Effector memory CD8-positive, alpha-beta T cell (primary cell): ENCODE data around the gene MLC1.

Experiments
- ATAC-seq: fragments of 150-1000 bp; cut with Tn5 transposase; replicated peaks from 2 replicates; pipeline ENCODE4 v1.10.0; 2021; ENCODE audit warnings: mild to moderate bottlenecking, moderate library complexity
- DNase-seq, 3 experiments: peaks; one replicate each; pipeline ENCODE4 v3.0.0; 2021
- H3K27ac Mint-ChIP-seq, 2 donors: one replicate each; pipeline ENCODE4 v1.8.0; 2022; ENCODE audit warnings: mild to moderate bottlenecking in 2 of 2, mixed read lengths in 2 of 2, moderate library complexity in 2 of 2
- H3K27me3 Mint-ChIP-seq, 2 donors: one replicate each; pipeline ENCODE4 v1.8.0; 2022; ENCODE audit warnings: mixed read lengths in 2 of 2
- H3K36me3 Mint-ChIP-seq: one replicate; pipeline ENCODE4 v1.8.0; 2022; ENCODE audit warnings: mild to moderate bottlenecking, moderate library complexity, mixed read lengths; ENCODE audit not compliant: insufficient read depth
- H3K4me1 Mint-ChIP-seq, 2 donors: one replicate each; pipeline ENCODE4 v1.8.0; 2022; ENCODE audit warnings: low read depth in 2 of 2, mixed read lengths in 2 of 2
- H3K4me3 Mint-ChIP-seq, 2 donors: one replicate each; pipeline ENCODE4 v1.8.0; 2022; ENCODE audit warnings: mild to moderate bottlenecking in 2 of 2, mixed read lengths in 2 of 2, moderate library complexity in 2 of 2
- H3K9me3 Mint-ChIP-seq, 2 donors: one replicate each; pipeline ENCODE4 v1.8.0; 2022; ENCODE audit warnings: mixed read lengths in 2 of 2

The MLC1 gene

GRCh38 chr22:50039669-50040443, 45.4 kb downstream of the MLC1 start:
- no peak for ATAC-seq
- DNase-seq = no peak
- no peaks in the 10 kb centered on the region for H3K36me3 Mint-ChIP-seq
- peaks cover 5 to 14% of the 10 kb centered on the region in 2 donors for H3K4me1 Mint-ChIP-seq
- peaks cover 0 to 1% of the 10 kb centered on the region in 2 donors for H3K9me3 Mint-ChIP-seq
- H3K27me3 Mint-ChIP-seq = peaks cover 26 to 38% of the 10 kb centered on the region in 2 donors
- no peak overlapping the region for H3K27ac Mint-ChIP-seq
- H3K4me3 Mint-ChIP-seq = no peak overlapping the region

- H3K27ac Mint-ChIP-seq = no peak overlapping the region
- ATAC-seq (no peak), DNase-seq (no peak)
- H3K9me3 Mint-ChIP-seq = peaks cover 0 to 1% of the 10 kb centered on the region in 2 donors
- H3K36me3 Mint-ChIP-seq = no peaks in the 10 kb centered on the region
- no peak overlapping the region for H3K4me3 Mint-ChIP-seq
- no peaks in the 10 kb centered on the region for H3K4me1 Mint-ChIP-seq
- H3K27me3 Mint-ChIP-seq = peaks cover 12 to 40% of the 10 kb centered on the region in 2 donors
These were observed 49.1 kb downstream of the MLC1 start for GRCh38 chr22:50035976-50036724.

- ATAC-seq (no peak), DNase-seq (no peak)
- peaks cover 0 to 1% of the 10 kb centered on the region in 2 donors for H3K9me3 Mint-ChIP-seq
- H3K27me3 Mint-ChIP-seq = peaks cover 9 to 43% of the 10 kb centered on the region in 2 donors
- H3K27ac Mint-ChIP-seq = no peak overlapping the region
- H3K36me3 Mint-ChIP-seq = no peaks in the 10 kb centered on the region
- no peak overlapping the region for H3K4me3 Mint-ChIP-seq
- no peaks in the 10 kb centered on the region for H3K4me1 Mint-ChIP-seq
These were observed 49.9 kb downstream of the MLC1 start for GRCh38 chr22:50035131-50035881.

GRCh38 chr22:50034126-50035081, 50.8 kb downstream of the MLC1 start:
- H3K27ac Mint-ChIP-seq = no peak overlapping the region
- H3K9me3 Mint-ChIP-seq = peaks cover 0 to 1% of the 10 kb centered on the region in 2 donors
- no peaks in the 10 kb centered on the region for H3K36me3 Mint-ChIP-seq
- H3K4me3 Mint-ChIP-seq = no peak overlapping the region
- ATAC-seq (no peak), DNase-seq (no peak)
- H3K27me3 Mint-ChIP-seq = peaks cover 9 to 46% of the 10 kb centered on the region in 2 donors
- H3K4me1 Mint-ChIP-seq = no peaks in the 10 kb centered on the region

GRCh38 chr22:50032941-50033601, 52.2 kb downstream of the MLC1 start:
- no peak for ATAC-seq
- Mint-ChIP-seq H3K27ac (no peak overlapping the region), H3K9me3 (no peaks in the 10 kb centered on the region), H3K27me3 (peaks cover 9 to 53% of the 10 kb centered on the region in 2 donors), H3K36me3 (no peaks in the 10 kb centered on the region), H3K4me1 (peaks cover under 1% of the 10 kb centered on the region in 2 donors), H3K4me3 (no peak overlapping the region)
- DNase-seq = no peak

GRCh38 chr22:50032109-50032871, 52.9 kb downstream of the MLC1 start:
- ATAC-seq (no peak), DNase-seq (no peak)
- Mint-ChIP-seq H3K27me3 (peaks cover 9 to 61% of the 10 kb centered on the region in 2 donors), H3K4me3 (no peak overlapping the region), H3K36me3 (peaks cover 6% of the 10 kb centered on the region), H3K4me1 (peaks cover 3 to 4% of the 10 kb centered on the region in 2 donors), H3K9me3 (no peaks in the 10 kb centered on the region), H3K27ac (no peak overlapping the region)

GRCh38 chr22:50031189-50032091, 53.8 kb downstream of the MLC1 start:
- ATAC-seq = no peak
- Mint-ChIP-seq H3K4me1 (peaks cover 3 to 4% of the 10 kb centered on the region in 2 donors), H3K27ac (no peak overlapping the region), H3K4me3 (no peak overlapping the region), H3K36me3 (peaks cover 7% of the 10 kb centered on the region), H3K9me3 (no peaks in the 10 kb centered on the region), H3K27me3 (peaks cover 9 to 62% of the 10 kb centered on the region in 2 donors)
- DNase-seq = no peak

DNA sequence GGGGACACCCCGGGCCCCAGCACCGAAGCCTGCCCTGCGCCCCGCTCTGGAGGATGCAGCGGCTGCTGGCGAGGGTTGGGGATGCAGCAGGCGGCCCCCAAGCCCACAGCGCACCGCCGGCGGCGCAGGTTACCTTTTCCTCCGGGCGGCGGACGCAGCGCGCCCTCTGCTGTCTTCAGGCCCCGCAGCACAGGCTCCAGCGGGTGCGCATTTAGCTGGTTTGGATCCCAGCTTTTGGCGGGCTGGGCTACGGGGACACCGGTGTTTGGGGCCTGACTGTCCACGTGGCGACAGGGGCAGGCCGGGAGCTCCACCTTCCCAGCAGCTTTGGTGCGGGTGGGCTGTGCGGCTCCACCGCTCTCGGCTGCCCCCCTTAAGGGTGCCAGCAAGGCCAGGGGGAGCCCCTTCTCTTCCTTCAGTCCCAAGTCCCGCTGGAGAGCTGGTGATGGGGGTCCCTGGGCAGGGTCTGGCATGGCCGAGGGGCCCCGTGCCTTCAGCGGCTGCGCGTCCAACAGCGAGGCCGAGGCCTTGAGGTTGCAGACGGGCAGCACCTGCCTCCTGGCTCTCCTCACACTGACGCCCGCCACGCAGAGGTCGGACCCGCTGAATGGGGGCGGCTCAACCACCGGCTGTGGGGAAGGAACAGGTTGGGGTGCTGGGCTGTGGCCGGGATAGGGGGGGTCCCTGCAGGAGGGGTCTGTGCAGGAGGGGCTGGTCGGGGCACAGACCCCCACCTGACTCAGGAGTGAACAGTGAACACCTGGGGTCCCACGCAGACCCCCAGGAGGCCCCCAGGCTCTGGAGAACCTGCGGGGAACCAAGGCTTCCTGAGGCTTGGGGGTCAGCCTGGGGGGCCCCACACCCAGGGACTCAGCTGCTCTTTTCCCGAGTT, 54.7 kb downstream of the MLC1 start:
- peaks cover 7% of the 10 kb centered on the region for H3K36me3 Mint-ChIP-seq
- no peak overlapping the region for H3K27ac Mint-ChIP-seq
- H3K27me3 Mint-ChIP-seq = peaks cover 9 to 62% of the 10 kb centered on the region in 2 donors
- peak; percentile 86 for ATAC-seq
- peaks cover 3 to 4% of the 10 kb centered on the region in 2 donors for H3K4me1 Mint-ChIP-seq
- H3K9me3 Mint-ChIP-seq = no peaks in the 10 kb centered on the region
- no peak overlapping the region for H3K4me3 Mint-ChIP-seq
- DNase-seq = peak; percentile 68 to 88 (median 77)

DNA sequence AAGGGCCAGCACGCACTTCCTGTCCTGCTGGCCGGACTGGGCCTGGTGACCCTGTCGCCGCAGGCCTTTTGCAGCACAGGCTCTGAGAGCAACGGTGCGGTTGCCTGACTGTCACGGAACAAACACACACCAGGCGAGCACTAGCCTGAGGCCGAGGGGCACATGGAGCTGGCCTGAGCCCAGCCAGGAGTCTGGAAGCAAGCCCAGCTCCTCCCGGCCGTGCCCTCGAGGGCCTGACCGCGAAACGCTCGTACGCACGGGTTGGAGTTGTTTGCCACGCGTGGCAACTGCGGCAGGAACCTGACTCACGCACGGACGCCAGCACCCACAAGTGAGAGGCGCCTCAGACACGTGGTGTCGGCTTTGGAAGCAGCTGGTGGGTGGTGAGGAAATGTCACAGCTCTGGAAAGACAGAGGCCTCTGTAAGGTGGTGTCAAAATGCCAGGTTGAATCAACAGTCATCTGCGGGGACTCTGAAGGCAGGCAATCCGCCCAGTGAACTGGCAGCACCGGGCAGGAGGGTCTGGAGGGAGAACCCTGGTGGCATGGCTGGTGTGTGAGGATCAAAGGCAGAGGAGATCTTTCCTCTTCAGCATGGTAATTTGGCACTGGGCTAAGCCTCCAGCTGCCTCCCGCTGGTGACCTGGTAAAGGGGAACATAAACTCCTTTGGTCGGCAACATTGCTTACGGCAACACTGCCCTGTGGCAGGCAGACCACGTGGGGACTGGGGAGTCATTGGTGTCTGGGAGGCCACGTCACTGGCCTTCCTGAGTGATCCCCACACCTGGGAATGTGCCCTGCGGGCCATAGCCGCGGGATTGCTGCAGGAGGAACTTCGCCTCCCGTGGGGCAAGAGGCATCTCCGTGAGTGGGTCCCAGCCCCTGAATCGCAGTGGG, 57.3 kb downstream of the MLC1 start:
- peak in 1 of 3 experiments; percentile 47 for DNase-seq

More for the DNA sequence above, 57.3 kb downstream of the MLC1 start:
- ATAC-seq = peak; percentile 75
- Mint-ChIP-seq H3K9me3 (no peaks in the 10 kb centered on the region), H3K27me3 (peaks cover 0 to 51% of the 10 kb centered on the region in 2 donors), H3K36me3 (peaks cover 7% of the 10 kb centered on the region), H3K4me1 (peaks cover 4 to 6% of the 10 kb centered on the region in 2 donors), H3K4me3 (no peak overlapping the region), H3K27ac (no peak overlapping the region)
